ENCODE results near the gene SPRR4.

SPRR4 gene

DNA sequence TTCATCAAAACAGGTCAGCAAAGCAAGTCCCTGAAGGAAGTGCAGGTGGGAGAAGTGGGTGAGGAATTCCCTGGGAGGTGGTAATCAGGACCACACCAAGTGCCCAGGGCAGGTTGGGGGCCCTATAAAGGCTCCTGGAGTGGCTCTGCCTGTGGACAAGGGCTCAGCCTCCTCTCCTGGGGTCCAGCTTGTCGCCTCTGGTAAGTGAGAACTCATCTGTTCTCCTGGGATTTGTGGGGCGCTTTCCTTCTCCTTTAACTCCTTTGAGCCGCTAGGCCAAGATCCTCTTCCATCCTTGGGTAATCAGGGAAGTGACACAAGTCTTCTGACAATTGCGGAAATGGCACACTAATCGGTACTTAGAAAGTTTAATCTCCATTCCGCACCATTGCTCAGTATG, at the start of gene SPRR4:
Gene SPRR4, plus strand, starts transcription at position 154 of the 400 bp plus-strand sequence. CDS start 1,243 bp downstream, outside the sequence.
- in situ Hi-C loops (cut with HindIII; ENCODE audit: low pct_ligation_motif_present, low sequenced_read_pairs), result no loop called here
- no peaks in the 10 kb centered on the region for H3K27me3 ChIP-seq (replicated peaks)
- H3K36me3 ChIP-seq (replicated peaks), result no peaks in the 10 kb centered on the region
- no peak within 1 kb of the TSS for H3K4me3 ChIP-seq (ENCODE audit: low read depth, low read length)
- no peak for DNase-seq
- H3K27ac ChIP-seq, result no peak within 1 kb of the TSS
- TF ChIP-seq, protein P1, sequence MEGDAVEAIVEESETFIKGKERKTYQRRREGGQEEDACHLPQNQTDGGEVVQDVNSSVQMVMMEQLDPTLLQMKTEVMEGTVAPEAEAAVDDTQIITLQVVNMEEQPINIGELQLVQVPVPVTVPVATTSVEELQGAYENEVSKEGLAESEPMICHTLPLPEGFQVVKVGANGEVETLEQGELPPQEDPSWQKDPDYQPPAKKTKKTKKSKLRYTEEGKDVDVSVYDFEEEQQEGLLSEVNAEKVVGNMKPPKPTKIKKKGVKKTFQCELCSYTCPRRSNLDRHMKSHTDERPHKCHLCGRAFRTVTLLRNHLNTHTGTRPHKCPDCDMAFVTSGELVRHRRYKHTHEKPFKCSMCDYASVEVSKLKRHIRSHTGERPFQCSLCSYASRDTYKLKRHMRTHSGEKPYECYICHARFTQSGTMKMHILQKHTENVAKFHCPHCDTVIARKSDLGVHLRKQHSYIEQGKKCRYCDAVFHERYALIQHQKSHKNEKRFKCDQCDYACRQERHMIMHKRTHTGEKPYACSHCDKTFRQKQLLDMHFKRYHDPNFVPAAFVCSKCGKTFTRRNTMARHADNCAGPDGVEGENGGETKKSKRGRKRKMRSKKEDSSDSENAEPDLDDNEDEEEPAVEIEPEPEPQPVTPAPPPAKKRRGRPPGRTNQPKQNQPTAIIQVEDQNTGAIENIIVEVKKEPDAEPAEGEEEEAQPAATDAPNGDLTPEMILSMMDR (IDR thresholded peaks at IDR 0.05; ENCODE audit: low read depth, low read length, missing control alignments), result no peak

DNA sequence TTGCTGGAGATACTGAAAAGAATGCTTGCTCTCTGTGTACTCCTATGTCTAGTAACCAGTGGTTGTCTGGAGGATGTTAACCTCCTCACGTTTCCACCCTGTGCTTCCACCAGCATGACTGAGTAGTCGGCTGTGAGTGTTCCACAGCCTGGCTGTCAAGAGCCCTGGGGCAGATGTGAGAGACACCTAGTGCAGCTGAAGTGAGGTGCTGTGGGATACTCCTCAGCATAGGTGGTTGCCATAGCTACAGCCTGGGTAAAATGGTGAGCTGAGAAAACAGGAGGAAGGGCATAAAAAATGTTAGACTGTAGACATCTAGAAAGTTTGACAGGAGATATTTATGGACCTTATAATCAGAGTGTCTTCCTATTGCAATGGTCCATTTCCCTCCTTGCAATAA, 46.3 kb upstream of the SPRR4 start:
- Histone ChIP-seq H3K36me3 (replicated peaks) (no peaks in the 10 kb centered on the region), H3K27ac (no peak overlapping the region), H3K4me3 (ENCODE audit: low read depth, low read length) (no peak overlapping the region), H3K27me3 (replicated peaks) (no peaks in the 10 kb centered on the region)
- TF ChIP-seq, protein P1 (IDR thresholded peaks at IDR 0.05; ENCODE audit: low read depth, low read length, missing control alignments), result no peak
- in situ Hi-C loops (cut with HindIII; ENCODE audit: low pct_ligation_motif_present, low sequenced_read_pairs), result no loop called here
- DNase-seq, result no peak

GRCh38 chr1:152926091-152926490, 44.4 kb upstream of the SPRR4 start:
- in situ Hi-C loops (cut with HindIII; ENCODE audit: low pct_ligation_motif_present, low sequenced_read_pairs), result no loop called here
- no peaks in the 10 kb centered on the region for H3K27me3 ChIP-seq (replicated peaks)
- DNase-seq, result no peak
- TF ChIP-seq, protein P1 (IDR thresholded peaks at IDR 0.05; ENCODE audit: low read depth, low read length, missing control alignments), result peak; percentile 49
- H3K27ac ChIP-seq, result no peak overlapping the region
- H3K4me3 ChIP-seq (ENCODE audit: low read depth, low read length), result no peak overlapping the region
- H3K36me3 ChIP-seq (replicated peaks), result no peaks in the 10 kb centered on the region

GRCh38 chr1:152928671-152929070, 41.8 kb upstream of the SPRR4 start:
- Histone ChIP-seq H3K36me3 (replicated peaks) (no peaks in the 10 kb centered on the region), H3K27ac (no peak overlapping the region), H3K27me3 (replicated peaks) (no peaks in the 10 kb centered on the region), H3K4me3 (ENCODE audit: low read depth, low read length) (no peak overlapping the region)
- no peak for DNase-seq
- TF ChIP-seq, protein P1 (IDR thresholded peaks at IDR 0.05; ENCODE audit: low read depth, low read length, missing control alignments), result no peak
- in situ Hi-C loops (cut with HindIII; ENCODE audit: low pct_ligation_motif_present, low sequenced_read_pairs), result no loop called here

DNA sequence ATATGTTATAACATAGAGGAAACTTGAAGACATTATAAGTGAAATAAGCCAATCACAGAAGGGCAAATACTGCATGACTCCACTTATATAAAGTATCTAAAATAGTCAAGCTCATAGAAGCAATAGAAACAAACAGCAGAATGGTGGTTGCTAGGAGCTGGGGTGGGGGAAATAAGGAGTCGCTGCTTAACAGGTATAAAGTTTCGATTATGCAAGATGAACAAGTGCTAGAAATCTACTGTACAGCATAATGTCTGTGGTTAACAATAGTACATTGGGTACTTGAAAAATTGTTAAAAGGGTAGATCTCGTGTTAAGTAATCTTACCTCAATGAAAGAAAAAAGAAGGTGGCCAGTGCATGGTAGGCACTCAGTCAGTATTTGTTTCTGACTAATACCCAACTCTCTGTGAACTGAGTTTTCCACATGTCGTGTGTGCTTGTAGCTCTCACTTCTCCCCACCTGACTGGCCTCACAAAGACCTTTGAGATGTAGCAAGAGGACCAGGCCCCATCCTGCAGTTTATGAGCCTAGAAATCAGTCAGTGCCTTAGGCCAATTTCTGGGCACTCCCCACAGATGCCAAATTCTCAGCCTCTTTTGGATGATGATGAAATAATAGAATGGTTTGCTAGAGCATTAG, 38.2 kb upstream of the SPRR4 start:
- DNase-seq, result no peak
- H3K27ac ChIP-seq, result no peak overlapping the region

More for the DNA sequence above, 38.2 kb upstream of the SPRR4 start:
- H3K36me3 ChIP-seq (replicated peaks), result no peaks in the 10 kb centered on the region
- in situ Hi-C loops (cut with HindIII; ENCODE audit: low pct_ligation_motif_present, low sequenced_read_pairs), result no loop called here
- H3K4me3 ChIP-seq (ENCODE audit: low read depth, low read length), result no peak overlapping the region
- TF ChIP-seq, protein P1 (IDR thresholded peaks at IDR 0.05; ENCODE audit: low read depth, low read length, missing control alignments), result no peak
- H3K27me3 ChIP-seq (replicated peaks), result no peaks in the 10 kb centered on the region

All from brain microvascular endothelial cell (primary cell).